ENCODE data around the gene C1orf35. TPM values are rescaled to one million over a fixed set of nuclear protein-coding genes. Genes with fewer than 3 reads are reported as not detected.
A peak's percentile ranks its signal among the peaks of the same experiment; 100 is the strongest.

C1orf35 gene
- total and polyA plus RNA-seq, 2 of the 8 experiments (the other 6 are each of a cell fraction or from before 2014, with no cell fraction given) = 18.6 to 19.9 TPM

DNA sequence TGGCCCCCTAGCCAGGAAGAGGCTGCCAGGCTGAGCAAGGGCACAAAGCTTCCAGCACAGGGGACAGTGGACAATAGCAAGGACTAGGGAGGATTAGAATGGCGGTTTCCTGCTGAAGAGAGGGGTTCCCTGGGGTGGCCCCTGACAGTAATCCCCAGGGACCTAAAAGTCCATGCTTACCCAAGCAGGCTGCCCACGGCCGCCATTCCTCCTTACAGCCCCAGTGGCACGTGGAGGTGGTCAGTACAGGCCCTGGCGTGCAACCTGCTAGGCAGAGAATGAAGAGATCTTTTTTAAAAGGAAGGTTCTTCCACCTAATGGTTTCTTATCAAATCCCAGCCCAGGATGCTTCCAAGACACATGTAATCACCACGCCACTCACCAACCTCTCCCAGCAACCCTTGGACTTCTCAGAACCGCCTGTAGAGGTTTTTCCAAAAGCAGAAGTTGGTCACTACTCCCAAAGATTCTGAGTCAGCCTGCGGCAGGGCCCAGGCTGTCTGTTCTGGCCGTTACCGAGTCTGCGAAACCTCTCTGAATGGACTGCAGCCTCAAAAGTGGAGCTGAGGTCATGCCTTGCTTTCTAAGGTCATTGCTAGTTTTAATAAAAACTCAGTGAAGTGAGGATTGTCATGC, 5.0 kb upstream of the C1orf35 start:
- Histone ChIP-seq H3K9ac (replicated peaks in 1 of 4; ENCODE audit: extremely low read depth in 1 of 4, low read depth in 3 of 4, low read length in 3 of 4) (peak overlapping the region in 3 of 4 experiments; percentile 85 to 95 (median 87); a peak in 3 of 7 replicates), H2BK120ac (replicated peaks; ENCODE audit: low read depth, low read length) (no peak overlapping the region), H3K18ac (ENCODE audit: extremely low read depth, low read length) (no peak overlapping the region), H4K20me1 (replicated peaks in 1 of 2; ENCODE audit: control insufficient read depth in 1 of 2, insufficient read depth in 2 of 2, low read length in 2 of 2) (peaks cover 0 to 13% of the 10 kb centered on the region in 2 experiments), H4K8ac (ENCODE audit: extremely low read depth, insufficient read depth, low read length) (peak overlapping the region; percentile 59; the same call in 1 of the 2 replicates), H2BK5ac (ENCODE audit: low read depth, low read length) (no peak overlapping the region), H3K23ac (ENCODE audit: insufficient read length) (no peak overlapping the region), H3K79me2 (ENCODE audit: control insufficient read depth in 1 of 2, insufficient read depth in 2 of 2, low read length in 2 of 2) (peaks cover 3 to 8% of the 10 kb centered on the region in 2 experiments; a peak in 2 of 4 replicates), H3K27me3 (replicated peaks in 1 of 4; ENCODE audit: control insufficient read depth in 3 of 4, extremely low read depth in 1 of 4, insufficient read depth in 3 of 4, low read length in 3 of 4) (peaks cover 0 to 6% (median 5%) of the 10 kb centered on the region in 4 experiments; a peak in 2 of 7 replicates), H3K9me3 (ENCODE audit: insufficient read depth in 2 of 2, low read depth in 1 of 2, low read length in 1 of 2) (no peaks in the 10 kb centered on the region), H2BK12ac (ENCODE audit: low read depth, low read length) (no peak overlapping the region), H3K36me3 (ENCODE audit: control insufficient read depth in 2 of 4, insufficient read depth in 4 of 4, low read length in 3 of 4) (peaks cover 3 to 16% (median 8%) of the 10 kb centered on the region in 4 experiments; a peak in 5 of 8 replicates), H3K4me2 (ENCODE audit: insufficient read depth in 1 of 2, low read depth in 2 of 2, low read length in 2 of 2) (peak overlapping the region; percentile 79 to 90), H3K23me2 (ENCODE audit: low read depth, low read length) (peaks cover 8% of the 10 kb centered on the region; the same call in 1 of the 2 replicates), H3K14ac (ENCODE audit: insufficient read length) (no peak overlapping the region), H2AK5ac (ENCODE audit: low read depth, low read length) (0 out of 2 replicates have a peak overlapping the region, but pooled peaks have one; percentile 15), H4K91ac (replicated peaks; ENCODE audit: insufficient read length, low read length) (no peak overlapping the region), H3K79me1 (ENCODE audit: low read depth, low read length) (peaks cover 12% of the 10 kb centered on the region; the same call in 1 of the 2 replicates), H3K4ac (replicated peaks; ENCODE audit: insufficient read length, low read depth, low read length) (no peak overlapping the region), H3K56ac (replicated peaks; ENCODE audit: insufficient read length, low read depth, low read length) (no peak overlapping the region), H2AFZ (ENCODE audit: low read length) (no peak overlapping the region), H3K27ac (ENCODE audit: low read depth, low read length) (no peak overlapping the region), H4K5ac (ENCODE audit: insufficient read length, low read depth, low read length) (no peak overlapping the region), H2BK15ac (ENCODE audit: low read length) (no peak overlapping the region), H3K4me3 (ENCODE audit: extremely low read depth in 1 of 4, insufficient read depth in 2 of 4, low read depth in 3 of 4, low read length in 4 of 4) (peak overlapping the region; percentile 71 to 96 (median 88)), H2BK20ac (ENCODE audit: low read length) (no peak overlapping the region), H3K4me1 (replicated peaks in 1 of 4; ENCODE audit: control insufficient read depth in 3 of 4, insufficient read depth in 4 of 4, low read length in 3 of 4) (peaks cover 0 to 7% (median under 1%) of the 10 kb centered on the region in 4 experiments; a peak in 6 of 7 replicates)
- ChIA-PET CTCF (ENCODE audit: partially characterized antibody) (interaction anchor here (1.3 to 1.8 kb wide), 2 partner anchors 103 to 109 kb away, joined by 4 to 8 read pairs; no protein-coding TSS in a partner anchor), POLR2A (ENCODE audit: partially characterized antibody) (interaction anchor here (0.8 to 1.6 kb wide), 5 partner anchors 8 to 26 kb away, joined by 3 to 4 read pairs (median 3); partner anchors contain the start of gene ARF1)
- TF ChIP-seq SP2 (IDR thresholded peaks at IDR 0.05; ENCODE audit: low read length) = no peak
- DNase-seq (ENCODE audit: low read depth in 1 of 2, low spot score in 2 of 2) (no peak), FAIRE-seq (no peak)
- WGBS, 2 experiments (ENCODE audit: extremely low coverage in 1 of 2, insufficient coverage in 1 of 2, insufficient read length in 1 of 2, insufficient replicate concordance in 2 of 2, low coverage in 1 of 2, low lambda C conversion rate in 2 of 2, missing lambda C conversion rate in 1 of 2) = 87% methylated on average over 11 of the region's 11 CpGs; no CpG with 5 or more reads in 1 of the 2 experiments
